Measurements from ENCODE around the gene LAIR2.
"Not testable (repeated sequence)": the region's sequence is repeated elsewhere in the genome, so short reads cannot be mapped to it uniquely, and the experiment has no call there.

Gene LAIR2

GRCh38 chr19:54495284-54495683 lies 7.3 kb upstream of the LAIR2 start:
- DNase-seq = not testable (repeated sequence)

DNA sequence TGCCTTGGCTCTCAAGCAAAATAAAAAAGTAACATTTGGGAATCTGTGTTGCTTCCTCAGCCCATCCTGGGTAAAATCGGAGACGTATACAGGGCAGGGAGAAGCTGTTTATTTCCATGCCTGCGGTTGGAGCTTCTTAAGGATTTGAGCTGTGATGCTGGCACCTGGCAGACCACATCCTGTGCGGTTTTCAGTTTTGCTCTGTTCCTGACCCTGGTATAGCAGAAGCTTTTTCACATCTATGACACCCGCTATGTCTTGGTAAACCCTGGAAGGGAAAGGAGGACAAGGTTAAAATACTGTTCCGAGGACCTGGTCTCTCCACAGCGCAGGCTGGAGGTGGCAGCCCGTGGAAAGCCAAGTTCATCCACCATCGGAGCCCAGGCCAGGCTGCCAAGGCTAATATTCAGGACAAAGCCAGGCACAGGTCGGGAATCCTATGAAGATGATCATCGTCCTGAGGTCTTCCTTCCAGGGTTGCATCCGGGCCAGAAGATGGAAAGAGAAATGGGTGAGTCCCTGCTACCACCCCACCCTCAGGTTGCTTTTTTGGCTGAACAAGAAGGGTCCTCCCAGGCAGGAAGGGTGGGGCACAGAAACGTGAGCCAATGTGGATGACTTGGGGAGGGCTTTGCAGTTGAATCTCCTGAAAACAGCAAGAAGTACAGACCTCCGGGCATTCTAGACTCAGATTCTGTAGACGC lies 4.7 kb upstream of the LAIR2 start:
- peak; percentile 46 for DNase-seq

- DNase-seq = not testable (repeated sequence)
Measured at GRCh38 chr19:54498451-54498772, 4.2 kb upstream of the LAIR2 start.

DNA sequence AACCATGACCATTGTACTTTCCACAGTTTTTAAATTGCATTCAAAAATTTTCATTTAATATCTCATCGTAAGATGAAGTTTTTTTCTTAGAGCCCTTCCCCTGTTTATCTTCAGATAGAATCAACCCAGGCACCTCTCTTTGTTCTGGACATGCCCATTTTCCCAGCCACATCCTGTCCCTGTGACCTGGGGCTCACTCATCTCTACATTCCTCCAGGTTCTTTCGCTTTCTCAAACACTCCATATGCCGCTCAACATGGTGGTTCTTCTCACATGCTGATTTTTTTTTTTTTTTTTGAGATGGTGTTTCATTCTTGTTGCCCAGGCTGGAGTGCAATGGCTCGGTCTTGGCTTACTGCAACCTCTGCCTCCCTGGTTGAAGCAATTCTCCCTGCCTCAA lies 2.9 kb downstream of the LAIR2 start:
- DNase-seq = not testable (repeated sequence)

GRCh38 chr19:54506079-54506478 lies 3.4 kb downstream of the LAIR2 start:
- DNase-seq = no peak

GRCh38 chr19:54507038-54507717 lies 4.5 kb downstream of the LAIR2 start:
- not testable (repeated sequence) for DNase-seq

DNA sequence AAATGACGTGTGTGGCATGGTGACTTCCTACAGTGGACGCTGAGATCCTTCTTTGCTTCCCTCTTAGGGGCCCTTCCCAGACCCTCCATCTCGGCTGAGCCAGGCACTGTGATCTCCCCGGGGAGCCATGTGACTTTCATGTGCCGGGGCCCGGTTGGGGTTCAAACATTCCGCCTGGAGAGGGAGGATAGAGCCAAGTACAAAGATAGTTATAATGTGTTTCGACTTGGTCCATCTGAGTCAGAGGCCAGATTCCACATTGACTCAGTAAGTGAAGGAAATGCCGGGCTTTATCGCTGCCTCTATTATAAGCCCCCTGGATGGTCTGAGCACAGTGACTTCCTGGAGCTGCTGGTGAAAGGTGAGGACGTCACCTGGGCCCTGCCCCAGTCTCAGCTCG lies 5.2 kb downstream of the LAIR2 start:
- DNase-seq = no peak

DNA sequence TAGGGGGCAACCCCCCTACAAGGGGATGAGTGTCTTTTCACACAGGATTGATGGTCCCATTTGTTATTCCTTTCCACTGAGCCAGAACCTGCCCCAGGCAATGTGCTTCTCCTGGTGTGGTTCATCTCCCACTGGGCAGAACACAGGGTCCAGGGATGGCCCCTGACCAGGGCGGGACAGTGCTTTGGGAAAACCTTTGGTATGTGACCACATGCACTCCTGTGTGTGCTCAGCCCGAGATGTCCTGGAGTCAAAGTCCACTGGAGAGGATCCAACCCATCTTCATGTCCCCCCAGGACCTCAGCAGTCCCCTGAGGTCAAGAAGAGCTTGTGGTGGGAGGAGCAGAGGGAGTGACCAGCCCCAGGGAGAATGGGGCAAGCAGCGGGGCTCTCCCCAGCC lies 5.9 kb downstream of the LAIR2 start:
- DNase-seq = not testable (repeated sequence)

GRCh38 chr19:54509200-54509940 lies 6.7 kb downstream of the LAIR2 start:
- not testable (repeated sequence) for DNase-seq

- DNase-seq = no peak
Measured at GRCh38 chr19:54515156-54515555, 12.5 kb downstream of the LAIR2 start.

- DNase-seq = peak; percentile 77
Measured at GRCh38 chr19:54517483-54517882, 14.9 kb downstream of the LAIR2 start.

DNA sequence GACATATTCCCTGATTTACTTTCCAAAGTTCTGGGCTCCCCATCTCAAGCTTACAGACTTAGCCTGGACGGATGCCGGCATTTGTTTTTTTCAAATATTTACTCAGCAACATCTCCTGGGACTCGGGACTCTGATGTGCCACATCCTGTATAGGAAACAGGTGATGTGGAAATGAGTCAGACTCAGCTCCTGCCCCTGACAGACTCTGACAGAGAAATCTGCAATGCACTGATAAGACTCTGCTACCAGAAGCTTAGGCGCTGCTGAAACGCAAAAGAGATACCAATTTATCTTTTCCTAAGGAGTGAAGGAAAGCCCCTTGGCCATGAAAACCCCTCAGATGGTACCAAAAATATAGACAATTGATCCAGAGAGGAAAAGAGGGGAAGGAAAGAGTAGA lies 16.2 kb downstream of the LAIR2 start:
- DNase-seq = peak; percentile 59

DNA sequence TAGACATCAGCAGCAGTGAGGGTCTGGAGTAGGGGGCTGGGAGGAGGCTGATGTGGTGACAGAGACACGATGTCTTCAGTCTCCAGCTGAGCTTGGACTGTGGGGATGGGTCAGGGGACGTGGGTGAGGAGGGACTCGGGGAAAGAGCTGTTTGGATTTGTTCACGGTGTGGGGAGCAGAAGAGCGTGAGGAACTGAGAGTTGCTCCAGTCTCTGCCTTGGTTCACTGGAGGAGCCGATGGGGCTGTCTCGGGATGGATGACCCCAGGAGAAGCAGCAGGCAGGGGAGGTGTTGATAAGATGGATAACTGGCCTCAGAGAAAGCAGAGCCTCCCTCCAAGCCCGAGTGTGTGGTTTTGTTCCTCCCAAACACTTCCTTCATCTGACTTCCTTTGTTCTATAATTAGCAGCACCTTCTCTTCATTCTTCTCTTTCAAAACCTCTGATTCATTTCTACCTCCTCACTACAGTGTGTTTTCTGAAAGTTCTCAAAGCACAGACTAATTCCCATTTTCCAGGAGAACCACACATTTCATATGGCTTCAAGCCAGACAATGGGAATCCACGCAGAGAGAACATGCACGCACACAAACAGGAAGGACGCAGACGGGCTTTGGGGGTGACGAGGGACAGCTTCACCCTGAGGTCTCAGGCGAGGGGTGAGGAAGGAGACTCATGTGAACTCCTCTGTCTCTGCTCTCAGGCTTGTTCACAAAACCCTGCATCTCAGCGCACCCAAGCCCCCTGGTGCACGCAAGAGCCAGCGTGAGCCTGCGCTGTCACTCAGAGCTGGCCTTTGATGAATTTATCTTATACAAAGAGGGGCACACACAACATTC lies 18.6 kb downstream of the LAIR2 start:
- DNase-seq = no peak

- DNase-seq = no peak
Measured at GRCh38 chr19:54521860-54522513, 19.4 kb downstream of the LAIR2 start.

DNA sequence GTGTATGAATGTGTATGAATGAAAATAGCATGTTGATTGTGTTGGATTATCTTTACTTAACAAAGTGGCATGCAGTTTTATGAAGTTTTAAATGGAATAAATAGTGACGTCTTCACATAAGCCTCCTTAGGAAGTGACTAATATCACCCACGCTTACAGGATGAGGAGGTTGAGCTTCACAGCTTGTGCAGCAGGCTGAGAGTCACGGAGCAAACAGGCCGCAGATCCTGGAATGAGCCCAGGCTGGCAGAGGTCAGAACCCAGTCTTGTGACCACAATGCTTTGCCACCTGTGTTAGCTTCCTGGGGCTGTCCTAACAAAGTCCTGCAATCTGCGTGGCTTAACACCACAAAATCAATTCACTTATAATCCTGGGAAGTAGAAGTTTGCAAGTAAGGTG lies 20.8 kb downstream of the LAIR2 start:
- peak; percentile 65 for DNase-seq

- DNase-seq = no peak
Measured at GRCh38 chr19:54525636-54526035, 23.0 kb downstream of the LAIR2 start.

DNA sequence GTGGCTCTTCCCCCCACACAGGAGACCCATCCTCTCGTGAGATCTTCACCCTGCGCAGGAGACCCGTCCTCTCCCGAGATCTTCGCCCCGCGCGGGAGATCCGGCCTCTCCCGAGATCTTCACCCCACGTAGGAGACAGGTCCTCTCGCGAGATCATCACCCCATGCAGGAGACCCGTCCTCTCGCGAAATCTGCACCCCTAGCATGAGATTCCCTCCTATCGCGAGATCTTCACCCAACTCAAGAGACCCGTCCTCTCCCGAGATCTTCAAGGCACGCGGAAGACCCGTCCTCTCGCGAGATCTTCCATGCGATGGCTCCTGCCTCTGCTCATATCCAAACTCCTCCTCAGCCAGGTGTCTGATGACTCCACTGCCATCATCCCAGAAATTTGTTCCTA lies 24.3 kb downstream of the LAIR2 start:
- DNase-seq = peak; percentile 33

DNA sequence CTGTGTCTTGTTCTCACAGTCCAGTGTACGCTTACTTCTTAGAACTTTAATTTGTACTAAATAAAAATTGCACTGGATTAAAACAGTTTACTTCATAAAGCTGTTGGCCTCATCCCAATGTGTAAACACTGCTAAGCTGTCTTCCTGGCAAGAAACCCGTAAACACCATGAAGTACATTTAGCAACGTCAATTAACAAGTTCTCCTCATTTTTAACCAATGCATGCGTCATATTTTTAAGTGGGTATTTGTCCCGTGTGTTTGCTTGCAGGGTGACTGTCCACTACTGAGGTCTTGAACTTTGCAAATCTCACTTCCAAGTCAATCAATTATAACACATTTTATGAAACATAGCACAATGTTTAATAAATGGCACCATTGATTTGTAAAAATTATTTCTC lies 28.2 kb downstream of the LAIR2 start:
- no peak for DNase-seq

DNA sequence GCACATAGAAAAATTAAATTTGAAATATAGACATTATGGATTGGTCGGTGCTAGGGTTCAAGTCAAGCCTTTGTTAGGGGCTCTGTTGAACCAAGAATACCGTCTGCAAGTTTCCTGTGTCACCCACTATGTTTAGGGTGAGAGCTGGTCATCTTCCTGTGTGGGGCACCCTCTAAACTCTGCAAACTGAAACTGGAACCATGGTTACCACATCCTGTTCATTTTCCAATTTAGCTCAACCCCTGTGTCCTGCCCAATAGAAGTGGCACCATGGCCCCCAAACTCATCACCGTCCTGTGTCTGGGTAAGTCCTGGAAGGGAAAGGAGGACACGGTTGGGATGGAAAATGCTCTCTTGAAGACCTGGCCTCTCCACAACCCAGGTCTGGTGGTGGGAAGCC lies 29.9 kb downstream of the LAIR2 start:
- peak; percentile 22 for DNase-seq

DNA sequence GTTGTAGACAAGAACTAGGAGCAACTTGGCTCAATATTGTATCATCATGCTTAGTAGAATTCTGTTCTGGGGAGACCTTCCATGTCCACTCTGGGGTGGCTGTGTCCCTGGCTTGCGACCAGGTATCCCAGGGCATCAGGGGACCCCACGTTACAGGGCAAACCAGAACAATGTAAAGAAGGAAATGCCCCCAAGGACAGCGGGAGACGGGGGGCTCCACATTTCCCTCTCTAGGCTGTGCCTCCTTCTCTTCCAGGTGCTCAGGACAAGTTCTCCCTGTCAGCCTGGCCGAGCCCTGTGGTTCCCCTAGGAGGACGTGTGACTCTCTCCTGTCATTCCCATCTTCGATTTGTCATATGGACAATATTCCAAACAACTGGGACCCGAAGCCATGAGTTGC lies 30.8 kb downstream of the LAIR2 start:
- DNase-seq = peak; percentile 9

GRCh38 chr19:54534156-54534555 lies 31.5 kb downstream of the LAIR2 start:
- DNase-seq = peak; percentile 27

DNA sequence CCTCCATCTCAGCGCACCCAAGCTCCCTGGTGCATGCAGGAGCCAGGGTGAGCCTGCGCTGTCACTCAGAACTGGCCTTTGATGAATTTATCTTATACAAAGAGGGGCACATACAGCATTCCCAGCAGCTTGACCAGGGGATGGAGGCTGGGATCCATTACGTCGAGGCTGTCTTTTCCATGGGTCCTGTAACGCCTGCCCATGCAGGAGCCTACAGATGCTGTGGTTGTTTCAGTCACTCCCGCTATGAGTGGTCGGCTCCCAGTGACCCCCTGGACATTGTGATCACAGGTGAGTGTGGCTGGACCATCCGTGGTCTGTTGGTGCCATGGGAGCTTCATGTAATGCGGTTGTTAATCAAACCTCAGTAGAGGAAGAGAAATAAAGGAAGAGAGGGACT lies 33.0 kb downstream of the LAIR2 start:
- DNase-seq = peak; percentile 51

DNA sequence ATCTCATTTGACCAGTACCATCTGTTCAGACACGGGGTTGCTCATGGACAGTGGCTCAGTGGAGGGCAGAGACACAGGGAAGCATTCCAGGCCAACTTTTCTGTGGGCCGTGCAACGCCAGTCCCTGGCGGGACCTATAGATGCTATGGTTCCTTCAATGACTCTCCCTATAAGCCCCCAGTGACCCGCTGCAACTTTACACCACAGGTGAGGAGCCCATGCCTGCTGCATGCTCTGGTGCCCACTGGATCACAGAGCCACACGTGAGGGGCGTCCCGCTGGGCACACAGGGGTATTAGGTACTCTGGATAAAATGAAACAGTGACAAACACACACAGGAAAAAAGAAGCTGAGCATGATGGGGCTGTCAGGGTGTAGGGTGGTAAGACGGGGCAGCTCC lies 34.3 kb downstream of the LAIR2 start:
- DNase-seq = no peak

Measured in activated effector memory CD4-positive, alpha-beta T cell treated with anti-CD3 and anti-CD28 coated beads, Interleukin-2, amount 50 U/mL, for 16 hours (primary cell).